Fibroblast of lung (primary cell): ENCODE data around the gene GABRR2. TPM values are rescaled to one million over a fixed set of nuclear protein-coding genes. Genes with fewer than 3 reads are reported as not detected.

Source experiments
- DNase-seq, 2 donors: peaks; one replicate each; pipeline versions ENCODE4 v3.0.0 to v3.0.0-alpha.2; 2010; ENCODE audit warnings: low read depth in 2 of 2
- H2AFZ ChIP-seq: 2 replicates; pipeline ENCODE4 v1.5.1; 2012; ENCODE audit warnings: low read length, control low read depth, inconsistent platforms
- H3K27ac ChIP-seq: 2 replicates; pipeline ENCODE4 v1.5.1; 2011; ENCODE audit warnings: low read length, control low read depth; ENCODE audit not compliant: insufficient read depth
- H3K27me3 ChIP-seq: 2 replicates; pipeline ENCODE4 v1.5.1; 2011; ENCODE audit warnings: mild to moderate bottlenecking, low read length; ENCODE audit not compliant: control insufficient read depth, insufficient read depth
- H3K36me3 ChIP-seq: 2 replicates; pipeline ENCODE4 v1.5.1; 2011; ENCODE audit warnings: low read length; ENCODE audit not compliant: control insufficient read depth, insufficient read depth
- H3K4me1 ChIP-seq: 2 replicates; pipeline ENCODE4 v1.5.1; 2011; ENCODE audit warnings: low read length; ENCODE audit not compliant: control insufficient read depth, insufficient read depth; ENCODE audit errors: extremely low read depth
- H3K4me2 ChIP-seq: 2 replicates; pipeline ENCODE4 v1.5.1; 2011; ENCODE audit warnings: low read length, control low read depth; ENCODE audit not compliant: insufficient read depth; ENCODE audit errors: extremely low read depth
- H3K4me3 ChIP-seq, 4 experiments: fragments of 200-600 bp in 1 of 4; sonication (generic) in 1 of 4; replicated peaks in 1 of 4; 2 replicates each; pipeline ENCODE4 v1.5.1; 2011 to 2016; ENCODE audit warnings: low read length in 4 of 4, low read depth in 3 of 4, mild to moderate bottlenecking in 3 of 4, control low read depth in 2 of 4, inconsistent platforms in 1 of 4, mixed read lengths in 1 of 4; ENCODE audit not compliant: insufficient read depth in 1 of 4; ENCODE audit errors: control extremely low read depth in 1 of 4
- H3K79me2 ChIP-seq: 2 replicates; pipeline ENCODE4 v1.5.1; 2012; ENCODE audit warnings: mild to moderate bottlenecking, low read length, inconsistent platforms; ENCODE audit not compliant: control insufficient read depth, insufficient read depth
- H3K9ac ChIP-seq: 2 replicates; pipeline ENCODE4 v1.5.1; 2011; ENCODE audit warnings: mild to moderate bottlenecking, low read length, control low read depth; ENCODE audit not compliant: insufficient read depth
- H3K9me3 ChIP-seq: 2 replicates; pipeline ENCODE4 v1.5.1; 2012; ENCODE audit warnings: low read depth, low read length; ENCODE audit not compliant: control insufficient read depth, insufficient read depth
- H4K20me1 ChIP-seq: 2 replicates; pipeline ENCODE4 v1.5.1; 2011; ENCODE audit warnings: low read length; ENCODE audit not compliant: control insufficient read depth, insufficient read depth; ENCODE audit errors: extremely low read depth
- CTCF ChIP-seq, 2 donors: IDR thresholded peaks in 1 of 2; conservative IDR thresholded peaks in 1 of 2; 1 replicate in 1 of 2; 2 replicates in 1 of 2; pipeline ENCODE4 v1.5.1; 2011 to 2012; ENCODE audit warnings: low read length in 2 of 2, control low read depth in 1 of 2, inconsistent platforms in 1 of 2, low read depth in 1 of 2, mild to moderate bottlenecking in 1 of 2
- EZH2 ChIP-seq: IDR thresholded peaks from 2 replicates; pipeline ENCODE4 v1.5.1; 2012; ENCODE audit warnings: low read length, control low read depth, mild to moderate bottlenecking; ENCODE audit errors: missing control alignments
- polyA plus RNA-seq, 2 donors: library from polyadenylated mRNA; depleted of rRNA in 1 of 2; stranded (reverse) in 1 of 2; unstranded in 1 of 2; fragments of >200 nt; gene quantifications; 2 replicates each; pipeline ENCODE4 v1.2.1, GENCODE V29; 2011 to 2012; ENCODE audit warnings: missing spikeins in 1 of 2
- total RNA-seq: library from RNA; depleted of rRNA; stranded (reverse); fragments of >200 nt; gene quantifications from 2 replicates; pipeline ENCODE4 v1.2.1, GENCODE V29; 2014

The GABRR2 gene
- total and polyA plus RNA-seq, 2 donors (not counting 1 experiment from before 2014, with no cell fraction given), result 0.05 to 0.17 TPM

GRCh38 chr6:89217299-89217910 is 97.7 kb downstream of the GABRR2 start, which contains the start of gene GABRR1:
TSS of gene GABRR1 (minus strand) at chr6:89217358. CDS start at chr6:89217322, 36 bp downstream.
- DNase-seq, result peak in 1 of 2 donors; percentile 16
- no peaks in the 10 kb centered on the region for H3K27me3 ChIP-seq
- H3K9ac ChIP-seq, result no peak within 1 kb of the TSS
- H4K20me1 ChIP-seq, result no peaks in the 10 kb centered on the region
- no peak for TF ChIP-seq CTCF (conservative IDR thresholded peaks at IDR 0.05 in 1 of 2, IDR thresholded peaks at IDR 0.05 in 1 of 2; ENCODE audit: low read depth in 1 of 2, low read length in 2 of 2)
- no peak for TF ChIP-seq EZH2
- H3K4me3 ChIP-seq, result no peak within 1 kb of the TSS
- H3K4me2 ChIP-seq, result no peak within 1 kb of the TSS
- no peaks in the 10 kb centered on the region for H3K79me2 ChIP-seq
- H3K4me1 ChIP-seq, result no peaks in the 10 kb centered on the region
- no peak within 1 kb of the TSS for H2AFZ ChIP-seq
- no peak within 1 kb of the TSS for H3K27ac ChIP-seq
- H3K9me3 ChIP-seq, result no peaks in the 10 kb centered on the region
- H3K36me3 ChIP-seq, result no peaks in the 10 kb centered on the region

- H3K27me3 ChIP-seq, result no peaks in the 10 kb centered on the region
- no peaks in the 10 kb centered on the region for H3K4me1 ChIP-seq
- no peak overlapping the region for H3K9ac ChIP-seq
- H3K4me3 ChIP-seq, result no peak overlapping the region
- no peaks in the 10 kb centered on the region for H3K79me2 ChIP-seq
- no peaks in the 10 kb centered on the region for H3K36me3 ChIP-seq
- no peaks in the 10 kb centered on the region for H4K20me1 ChIP-seq
- TF ChIP-seq EZH2 (no peak), CTCF (conservative IDR thresholded peaks at IDR 0.05 in 1 of 2, IDR thresholded peaks at IDR 0.05 in 1 of 2; ENCODE audit: low read depth in 1 of 2, low read length in 2 of 2) (no peak)
- DNase-seq, result no peak
- H3K27ac ChIP-seq, result no peak overlapping the region
- no peak overlapping the region for H2AFZ ChIP-seq
- no peak overlapping the region for H3K4me2 ChIP-seq
- no peaks in the 10 kb centered on the region for H3K9me3 ChIP-seq
Measured at GRCh38 chr6:89216411-89216810, 98.7 kb downstream of the GABRR2 start.

GRCh38 chr6:89215391-89215790 is 99.7 kb downstream of the GABRR2 start:
- Histone ChIP-seq H3K9me3 (no peaks in the 10 kb centered on the region), H3K36me3 (no peaks in the 10 kb centered on the region), H4K20me1 (no peaks in the 10 kb centered on the region), H3K4me2 (no peak overlapping the region), H3K4me3 (no peak overlapping the region), H3K27me3 (no peaks in the 10 kb centered on the region), H3K9ac (no peak overlapping the region), H3K79me2 (no peaks in the 10 kb centered on the region), H3K4me1 (no peaks in the 10 kb centered on the region), H2AFZ (no peak overlapping the region), H3K27ac (no peak overlapping the region)
- DNase-seq, result no peak
- TF ChIP-seq CTCF (conservative IDR thresholded peaks at IDR 0.05 in 1 of 2, IDR thresholded peaks at IDR 0.05 in 1 of 2; ENCODE audit: low read depth in 1 of 2, low read length in 2 of 2) (no peak), EZH2 (no peak)
